Heart left ventricle (tissue), 16 donors: ENCODE data around the gene CLHC1. TPM values are rescaled to one million over a fixed set of nuclear protein-coding genes. Genes with fewer than 3 reads are reported as not detected.

ENCODE experiments used
- ATAC-seq, 4 donors: fragments of 200-7000 bp; cut with Tn5 transposase; one replicate each; pipeline ENCODE4 v1.9.1; 2020 to 2022; ENCODE audit warnings: moderate library complexity in 4 of 4, mild to moderate bottlenecking in 3 of 4, moderate number of reproducible peaks in 1 of 4
- DNase-seq, 5 donors: peaks; one replicate each; pipeline ENCODE4 v3.0.0-alpha.2; 2020
- H3K27ac ChIP-seq, 12 donors: fragments of 200-600 bp; sonication (generic) in 4 of 12; one replicate each; pipeline versions ENCODE4 v1.5.0 to v1.8.0; 2016 to 2022; ENCODE audit warnings: mild to moderate bottlenecking in 2 of 12
- H3K27me3 ChIP-seq, 9 donors: fragments of 200-600 bp; sonication (generic) in 2 of 9; one replicate each; pipeline versions ENCODE4 v1.5.1 to v1.8.0; 2016 to 2022; ENCODE audit warnings: mild to moderate bottlenecking in 3 of 9
- H3K36me3 ChIP-seq, 9 donors: fragments of 200-600 bp; sonication (generic) in 2 of 9; one replicate each; pipeline versions ENCODE4 v1.5.0 to v1.8.0; 2018 to 2022; ENCODE audit warnings: mild to moderate bottlenecking in 2 of 9
- H3K4me1 ChIP-seq, 12 donors: fragments of 200-600 bp; sonication (generic) in 4 of 12; one replicate each; pipeline versions ENCODE4 v1.5.0 to v1.8.0; 2016 to 2022; ENCODE audit warnings: mild to moderate bottlenecking in 3 of 12
- H3K4me3 ChIP-seq, 12 donors: fragments of 200-600 bp; sonication (generic) in 4 of 12; one replicate each; pipeline versions ENCODE4 v1.5.0 to v1.8.0; 2017 to 2022; ENCODE audit warnings: mild to moderate bottlenecking in 9 of 12, moderate library complexity in 4 of 12
- H3K9me3 ChIP-seq, 12 donors: fragments of 200-600 bp; sonication (generic) in 4 of 12; one replicate each; pipeline versions ENCODE4 v1.5.0 to v1.8.0; 2016 to 2022; ENCODE audit warnings: mild to moderate bottlenecking in 1 of 12
- CTCF ChIP-seq, 12 donors: fragments of 200-600 bp; sonication (generic) in 4 of 12; IDR thresholded peaks; one replicate each; pipeline versions ENCODE4 v1.5.0 to v1.8.0; 2018 to 2022; ENCODE audit warnings: antibody characterized with exemption in 12 of 12, mild to moderate bottlenecking in 5 of 12
- POLR2A ChIP-seq, 2 donors: fragments of 450-650 bp; IDR thresholded peaks; one replicate each; pipeline ENCODE4 v1.6.1; 2017; ENCODE audit warnings: antibody characterized with exemption in 2 of 2, mild to moderate bottlenecking in 2 of 2, moderate library complexity in 2 of 2
- WGBS, 4 donors: extraction: QIAGEN DNeasy Blood & Tissue Kit in 2 of 4; methylation state at CpG; one replicate each; pipeline versions ENCODE4 v1.1.5 to v1.1.7; 2013 to 2018; 5-methylcytosine and 5-hydroxymethylcytosine counted together
- intact Hi-C, 10 donors: fragments of 100-400 bp; cut with DNase I; formaldehyde crosslinking; loops; one replicate each; pipeline versions ENCODE4 v1.11.1 to v1.14.2; 2022
- polyA plus RNA-seq, 2 donors: library from polyadenylated mRNA; stranded (reverse); fragments of 200-250 nt; gene quantifications; one replicate each; pipeline ENCODE4 v1.2.3, GENCODE V29; 2013
- total RNA-seq, 9 donors: library from RNA; depleted of rRNA in 2 of 9; stranded (reverse); fragments of >200 nt in 2 of 9; fragmentation: NEBNext Ultra II Directional in 3 of 9; extraction: Animal tissue kit (Norgen Biotek cat#: 25700) in 3 of 9; gene quantifications; one replicate each; pipeline versions ENCODE4 v1.1.0 to v1.2.4, GENCODE V29; 2016 to 2023
- donor health status: ischemic (EF 13 %, LVEDD 7.1; RV severe dilation, severe dysfunction).
- donor health status: healthy with polysubstance abuse.
- donor health status: DM: no; HTN: yes; CAD: no.
- donor health status: DM: no; HTN: no; CAD: no.
- donor health status: ischemic (EF 25% LVEDD 6.9; RV normal size, moderate dysfunction).
- donor health status: ischemic (EF 25% LVEDD 5.7; RV mildly dilated, moderate dysfunction).
- donor health status: healthy.
- donor health status: DM: yes; HTN: yes; CAD: no.
- donor health status: ischemic (EF 35%, LVEDD 5.7; RV mildly dilated, moderate dysfunction).
- donor health status: nonischemic (EF 11% LVEDD 7.7; RV severe dilation, severe dysfunction).
- donor health status: DM: yes; HTN: yes; CAD: no.
- donor health status: PGD.
- donor health status: ischemic (EF 29% LVEDD 5.4; RV normal size, mild dysfunction).
- donor health status: nonischemic (EF 23%, LVEDD 6.1; RV moderate dilation, normal function).

Gene CLHC1
- total and polyA plus RNA-seq, 11 donors: 2.3 to 10.6 (median 4.4) TPM

- DNase-seq: no peak
- ATAC-seq: no peak
- Histone ChIP-seq H3K4me1 (peaks cover 0 to 23% (median 7%) of the 10 kb centered on the region in 12 donors), H3K9me3 (no peaks in the 10 kb centered on the region), H3K27ac (no peak overlapping the region), H3K4me3 (no peak overlapping the region), H3K27me3 (no peaks in the 10 kb centered on the region), H3K36me3 (no peaks in the 10 kb centered on the region)
- intact Hi-C loops: loop anchor here (2.0 to 10.0 kb wide), 14 partner anchors 85 to 448 kb away; partner anchors contain the start of genes EML6 (in 3 of the 10) and RTN4 (in 2 of the 10)
- 76 to 92% (median 78%) methylated on average over 3 of the region's 3 CpGs for WGBS, 4 donors
- TF ChIP-seq CTCF (IDR thresholded peaks at IDR 0.05): no peak
- TF ChIP-seq POLR2A (IDR thresholded peaks at IDR 0.05): no peak
Observed at GRCh38 chr2:55169915-55170314, 62.2 kb downstream of the CLHC1 start.

GRCh38 chr2:55169359-55169758, 62.7 kb downstream of the CLHC1 start:
- TF ChIP-seq CTCF (IDR thresholded peaks at IDR 0.05): no peak
- no peak for TF ChIP-seq POLR2A (IDR thresholded peaks at IDR 0.05)
- intact Hi-C loops: loop anchor here (2.0 to 10.0 kb wide), 11 partner anchors 85 to 447 kb away; partner anchors contain the start of genes RTN4 (in 2 of the 10) and EML6 (in 1 of the 10)
- H3K27ac ChIP-seq: no peak overlapping the region
- DNase-seq (no peak), ATAC-seq (no peak)
- peaks cover 0 to 23% (median 7%) of the 10 kb centered on the region in 12 donors for H3K4me1 ChIP-seq
- WGBS, 4 donors: 88 to 95% (median 92%) methylated on average over 1 of the region's 1 CpG
- no peaks in the 10 kb centered on the region for H3K27me3 ChIP-seq
- no peak overlapping the region for H3K4me3 ChIP-seq
- H3K36me3 ChIP-seq: no peaks in the 10 kb centered on the region
- no peaks in the 10 kb centered on the region for H3K9me3 ChIP-seq

- 35 to 46% (median 39%) methylated on average over 6 of the region's 6 CpGs for WGBS, 4 donors
- Histone ChIP-seq H3K36me3 (no peaks in the 10 kb centered on the region), H3K4me1 (peaks cover 0 to 32% (median 9%) of the 10 kb centered on the region in 12 donors), H3K27ac (peak overlapping the region in 5 of 12 donors; percentile 7 to 62 (median 9)), H3K9me3 (no peaks in the 10 kb centered on the region), H3K4me3 (no peak overlapping the region), H3K27me3 (no peaks in the 10 kb centered on the region)
- ATAC-seq: peak; percentile 40 to 80 (median 74)
- intact Hi-C loops: loop anchor here (2.0 to 10.0 kb wide), 11 partner anchors 84 to 446 kb away; partner anchors contain the start of genes RTN4 (in 2 of the 10) and EML6 (in 1 of the 10)
- TF ChIP-seq CTCF (IDR thresholded peaks at IDR 0.05) (peak; percentile 48 to 85 (median 73)), POLR2A (IDR thresholded peaks at IDR 0.05) (no peak)
- peak in 3 of 5 donors; percentile 42 to 43 (median 42) for DNase-seq
Observed at GRCh38 chr2:55168221-55169154, 63.6 kb downstream of the CLHC1 start.

- Histone ChIP-seq H3K27ac (peak overlapping the region in 2 of 12 donors; percentile 9 to 34), H3K4me1 (peaks cover 0 to 54% (median 9%) of the 10 kb centered on the region in 12 donors)
- intact Hi-C loops: loop anchor here in 9 of 10 donors (5.0 to 10.0 kb wide), 9 partner anchors 81 to 443 kb away; partner anchors contain the start of genes RTN4 (in 2 of the 9) and EML6 (in 1 of the 9)
Observed at GRCh38 chr2:55165626-55166025, 66.5 kb downstream of the CLHC1 start.

More at GRCh38 chr2:55165626-55166025, 66.5 kb downstream of the CLHC1 start:
- DNase-seq (no peak), ATAC-seq (no peak)
- Histone ChIP-seq H3K4me3 (no peak overlapping the region), H3K36me3 (no peaks in the 10 kb centered on the region), H3K27me3 (no peaks in the 10 kb centered on the region), H3K9me3 (no peaks in the 10 kb centered on the region)
- TF ChIP-seq POLR2A (IDR thresholded peaks at IDR 0.05) (no peak), CTCF (IDR thresholded peaks at IDR 0.05) (no peak)
- 77 to 90% (median 87%) methylated on average over 1 of the region's 1 CpG for WGBS, 4 donors
